Mucosa of rectum (tissue), 2 donors: ENCODE data around the gene ZPR1.

Source experiments
- H3K27ac ChIP-seq, 2 donors: one replicate each; pipeline ENCODE4 v1.7.0; 2013; ENCODE audit warnings: inconsistent platforms in 2 of 2, low read depth in 2 of 2, low read length in 2 of 2
- H3K27me3 ChIP-seq, 2 donors: one replicate each; pipeline ENCODE4 v1.7.0; 2013; ENCODE audit warnings: low read length in 2 of 2; ENCODE audit not compliant: control insufficient read depth in 2 of 2, insufficient read depth in 2 of 2
- H3K36me3 ChIP-seq, 2 donors: one replicate each; pipeline ENCODE4 v1.7.0; 2013; ENCODE audit warnings: low read length in 2 of 2; ENCODE audit not compliant: control insufficient read depth in 2 of 2, insufficient read depth in 2 of 2
- H3K4me1 ChIP-seq, 2 donors: one replicate each; pipeline ENCODE4 v1.7.0; 2013; ENCODE audit warnings: low read length in 2 of 2, mild to moderate bottlenecking in 1 of 2; ENCODE audit not compliant: control insufficient read depth in 2 of 2, insufficient read depth in 2 of 2
- H3K4me3 ChIP-seq, 2 donors: one replicate each; pipeline ENCODE4 v1.7.0; 2013; ENCODE audit warnings: low read length in 2 of 2
- H3K9ac ChIP-seq, 2 donors: one replicate each; pipeline ENCODE4 v1.7.0; 2013; ENCODE audit warnings: low read length in 2 of 2, low read depth in 1 of 2, mild to moderate bottlenecking in 1 of 2
- H3K9me3 ChIP-seq, 2 donors: one replicate each; pipeline ENCODE4 v1.7.0; 2013; ENCODE audit warnings: low read length in 2 of 2; ENCODE audit not compliant: control insufficient read depth in 2 of 2
- donor health status: healthy.
- donor health status: Normal muscosa, but diverticular disease.

Gene ZPR1

GRCh38 chr11:116732271-116733042 is 55.4 kb downstream of the ZPR1 start:
- H3K4me1 ChIP-seq, result no peaks in the 10 kb centered on the region
- H3K4me3 ChIP-seq, result no peak overlapping the region
- H3K9me3 ChIP-seq, result no peaks in the 10 kb centered on the region
- peaks cover 9 to 15% of the 10 kb centered on the region in 2 donors for H3K27me3 ChIP-seq
- H3K9ac ChIP-seq, result no peak overlapping the region
- no peaks in the 10 kb centered on the region for H3K36me3 ChIP-seq
- H3K27ac ChIP-seq, result no peak overlapping the region

GRCh38 chr11:116731821-116732220 is 56.0 kb downstream of the ZPR1 start:
- H3K4me3 ChIP-seq, result no peak overlapping the region
- no peak overlapping the region for H3K27ac ChIP-seq
- peaks cover 12 to 15% of the 10 kb centered on the region in 2 donors for H3K27me3 ChIP-seq
- no peak overlapping the region for H3K9ac ChIP-seq
- H3K9me3 ChIP-seq, result no peaks in the 10 kb centered on the region
- no peaks in the 10 kb centered on the region for H3K4me1 ChIP-seq
- H3K36me3 ChIP-seq, result no peaks in the 10 kb centered on the region

GRCh38 chr11:116731097-116731761 is 56.6 kb downstream of the ZPR1 start:
- no peak overlapping the region for H3K4me3 ChIP-seq
- no peaks in the 10 kb centered on the region for H3K9me3 ChIP-seq
- H3K36me3 ChIP-seq, result no peaks in the 10 kb centered on the region
- H3K27ac ChIP-seq, result no peak overlapping the region
- peaks cover 12 to 15% of the 10 kb centered on the region in 2 donors for H3K27me3 ChIP-seq
- no peak overlapping the region for H3K9ac ChIP-seq
- H3K4me1 ChIP-seq, result no peaks in the 10 kb centered on the region

- no peaks in the 10 kb centered on the region for H3K9me3 ChIP-seq
- H3K4me3 ChIP-seq, result no peak overlapping the region
- H3K36me3 ChIP-seq, result no peaks in the 10 kb centered on the region
- H3K9ac ChIP-seq, result no peak overlapping the region
- H3K27me3 ChIP-seq, result peaks cover 12 to 15% of the 10 kb centered on the region in 2 donors
- H3K4me1 ChIP-seq, result no peaks in the 10 kb centered on the region
- H3K27ac ChIP-seq, result no peak overlapping the region
Measured at GRCh38 chr11:116730601-116731000, 57.2 kb downstream of the ZPR1 start.

GRCh38 chr11:116730241-116730561 is 57.6 kb downstream of the ZPR1 start:
- no peak overlapping the region for H3K9ac ChIP-seq
- no peaks in the 10 kb centered on the region for H3K4me1 ChIP-seq
- peaks cover 12 to 15% of the 10 kb centered on the region in 2 donors for H3K27me3 ChIP-seq
- no peaks in the 10 kb centered on the region for H3K9me3 ChIP-seq
- no peak overlapping the region for H3K4me3 ChIP-seq
- H3K36me3 ChIP-seq, result no peaks in the 10 kb centered on the region
- H3K27ac ChIP-seq, result no peak overlapping the region

- H3K9ac ChIP-seq, result no peak overlapping the region
- H3K9me3 ChIP-seq, result no peaks in the 10 kb centered on the region
- no peaks in the 10 kb centered on the region for H3K4me1 ChIP-seq
- H3K4me3 ChIP-seq, result no peak overlapping the region
- H3K36me3 ChIP-seq, result no peaks in the 10 kb centered on the region
- peaks cover 12 to 15% of the 10 kb centered on the region in 2 donors for H3K27me3 ChIP-seq
- H3K27ac ChIP-seq, result no peak overlapping the region
Measured at GRCh38 chr11:116729501-116730240, 58.2 kb downstream of the ZPR1 start.

GRCh38 chr11:116727990-116728389 is 59.8 kb downstream of the ZPR1 start:
- Histone ChIP-seq H3K9me3 (no peaks in the 10 kb centered on the region), H3K27ac (no peak overlapping the region), H3K4me3 (no peak overlapping the region), H3K4me1 (no peaks in the 10 kb centered on the region), H3K9ac (no peak overlapping the region), H3K36me3 (no peaks in the 10 kb centered on the region), H3K27me3 (peaks cover 12 to 15% of the 10 kb centered on the region in 2 donors)

GRCh38 chr11:116725434-116726221 is 62.2 kb downstream of the ZPR1 start:
- Histone ChIP-seq H3K4me3 (no peak overlapping the region), H3K27ac (no peak overlapping the region), H3K9me3 (no peaks in the 10 kb centered on the region), H3K4me1 (no peaks in the 10 kb centered on the region), H3K27me3 (peaks cover 2 to 4% of the 10 kb centered on the region in 2 donors), H3K9ac (no peak overlapping the region), H3K36me3 (no peaks in the 10 kb centered on the region)

GRCh38 chr11:116724813-116725212 is 63.0 kb downstream of the ZPR1 start:
- H3K36me3 ChIP-seq, result no peaks in the 10 kb centered on the region
- no peak overlapping the region for H3K4me3 ChIP-seq
- no peak overlapping the region for H3K27ac ChIP-seq
- H3K27me3 ChIP-seq, result peaks cover 0 to 4% of the 10 kb centered on the region in 2 donors
- no peaks in the 10 kb centered on the region for H3K4me1 ChIP-seq
- H3K9ac ChIP-seq, result no peak overlapping the region
- no peaks in the 10 kb centered on the region for H3K9me3 ChIP-seq
